Keratinocyte (primary cell): ENCODE results near the gene HRCT1. TPM values are rescaled to one million over a fixed set of nuclear protein-coding genes. Genes with fewer than 3 reads are reported as not detected.

Experiments
- DNase-seq: peaks from one replicate; pipeline ENCODE4 v3.0.0-alpha.2; 2011; ENCODE audit warnings: low read depth, missing footprints, low spot score
- FAIRE-seq: peaks from 2 replicates; lab custom pipeline; 2011; peaks lifted over from hg19 to GRCh38; lab: Jason Lieb, UNC
- H2AFZ ChIP-seq: 2 replicates; pipeline ENCODE4 v1.6.0; 2012; ENCODE audit warnings: low read length, control low read depth, inconsistent platforms; ENCODE audit not compliant: control insufficient read depth
- H3K27ac ChIP-seq: 2 replicates; pipeline ENCODE4 v1.5.1; 2011; ENCODE audit warnings: low read length; ENCODE audit not compliant: control insufficient read depth, insufficient read depth
- H3K27me3 ChIP-seq: 3 replicates; pipeline ENCODE4 v1.6.0; 2011; ENCODE audit warnings: low read length; ENCODE audit not compliant: control insufficient read depth, insufficient read depth; ENCODE audit errors: extremely low read depth
- H3K36me3 ChIP-seq, 2 experiments: 2 replicates in 1 of 2; 3 replicates in 1 of 2; pipeline ENCODE4 v1.5.1; 2011; ENCODE audit warnings: low read length in 2 of 2, mild to moderate bottlenecking in 1 of 2; ENCODE audit not compliant: control insufficient read depth in 2 of 2, insufficient read depth in 2 of 2; ENCODE audit errors: extremely low read depth in 1 of 2
- H3K4me1 ChIP-seq: 3 replicates; pipeline ENCODE4 v1.5.1; 2011; ENCODE audit warnings: low read length; ENCODE audit not compliant: control insufficient read depth, insufficient read depth; ENCODE audit errors: extremely low read depth
- H3K4me2 ChIP-seq: 3 replicates; pipeline ENCODE4 v1.6.0; 2011; ENCODE audit warnings: low read depth, low read length; ENCODE audit not compliant: control insufficient read depth, insufficient read depth; ENCODE audit errors: extremely low read depth
- H3K4me3 ChIP-seq, 3 experiments: fragments of 200-600 bp in 1 of 3; sonication (generic) in 1 of 3; 2 replicates in 2 of 3; 3 replicates in 1 of 3; pipeline ENCODE4 v1.5.1; 2011 to 2016; ENCODE audit warnings: low read length in 3 of 3, mild to moderate bottlenecking in 3 of 3, control low read depth in 2 of 3, inconsistent platforms in 1 of 3, low read depth in 1 of 3, mixed read lengths in 1 of 3, mixed run types in 1 of 3, moderate library complexity in 1 of 3; ENCODE audit not compliant: control insufficient read depth in 2 of 3, insufficient read depth in 2 of 3; ENCODE audit errors: extremely low read depth in 1 of 3
- H3K79me2 ChIP-seq: 2 replicates; pipeline ENCODE4 v1.6.0; 2012; ENCODE audit warnings: low read length; ENCODE audit not compliant: control insufficient read depth, insufficient read depth
- H3K9ac ChIP-seq: 3 replicates; pipeline ENCODE4 v1.6.0; 2011; ENCODE audit warnings: low read length; ENCODE audit not compliant: control insufficient read depth, insufficient read depth; ENCODE audit errors: extremely low read depth
- H3K9me1 ChIP-seq: 3 replicates; pipeline ENCODE4 v1.6.0; 2011; ENCODE audit warnings: low read length; ENCODE audit not compliant: control insufficient read depth, insufficient read depth; ENCODE audit errors: extremely low read depth
- H3K9me3 ChIP-seq: 2 replicates; pipeline ENCODE4 v1.5.1; 2012; ENCODE audit warnings: low read depth, low read length; ENCODE audit not compliant: control insufficient read depth
- H4K20me1 ChIP-seq: 3 replicates; pipeline ENCODE4 v1.6.0; 2011; ENCODE audit warnings: low read length; ENCODE audit not compliant: control insufficient read depth, insufficient read depth; ENCODE audit errors: extremely low read depth
- EZH2 ChIP-seq: IDR thresholded peaks from one replicate; pipeline ENCODE4 v1.6.1; 2012; ENCODE audit warnings: inconsistent platforms, mild to moderate bottlenecking, low read length, moderate library complexity
- dilution Hi-C: fragments of 300-500 bp; cut with MboI; formaldehyde crosslinking; loops from one replicate; pipeline ENCODE4 v1.7.0; 2020; ENCODE audit warnings: low sequenced_read_pairs; ENCODE audit not compliant: extremely low pct_ligation_motif_present
- polyA plus RNA-seq, 5 experiments: library from polyadenylated mRNA; depleted of rRNA in 3 of 5; stranded (reverse) in 3 of 5; stranded (forward) in 1 of 5; unstranded in 1 of 5; fragments of >200 nt; gene quantifications; 1 replicate in 1 of 5; 2 replicates in 3 of 5; 3 replicates in 1 of 5; pipeline versions ENCODE4 v1.2.1 to v1.2.3, GENCODE V29; 2011 to 2012; ENCODE audit warnings: missing spikeins in 2 of 5, low read depth in 1 of 5, low replicate concordance in 1 of 5
- TF ChIP-seq, protein P1 (sequence below), 3 experiments: IDR thresholded peaks in 1 of 3; conservative IDR thresholded peaks in 1 of 3; optimal IDR thresholded peaks in 1 of 3; 2 replicates in 2 of 3; 3 replicates in 1 of 3; pipeline versions ENCODE3 to v1.5.1; 2011; ENCODE audit warnings: low read length in 3 of 3, mild to moderate bottlenecking in 3 of 3, moderate library complexity in 2 of 3, control low read depth in 1 of 3, inconsistent platforms in 1 of 3; ENCODE audit not compliant: insufficient read depth in 2 of 3; ENCODE audit errors: extremely low read depth in 1 of 3

Gene HRCT1
- polyA plus RNA-seq, 1 donor (not counting 4 experiments of a cell fraction or from before 2014, with no cell fraction given), result not detected

DNA sequence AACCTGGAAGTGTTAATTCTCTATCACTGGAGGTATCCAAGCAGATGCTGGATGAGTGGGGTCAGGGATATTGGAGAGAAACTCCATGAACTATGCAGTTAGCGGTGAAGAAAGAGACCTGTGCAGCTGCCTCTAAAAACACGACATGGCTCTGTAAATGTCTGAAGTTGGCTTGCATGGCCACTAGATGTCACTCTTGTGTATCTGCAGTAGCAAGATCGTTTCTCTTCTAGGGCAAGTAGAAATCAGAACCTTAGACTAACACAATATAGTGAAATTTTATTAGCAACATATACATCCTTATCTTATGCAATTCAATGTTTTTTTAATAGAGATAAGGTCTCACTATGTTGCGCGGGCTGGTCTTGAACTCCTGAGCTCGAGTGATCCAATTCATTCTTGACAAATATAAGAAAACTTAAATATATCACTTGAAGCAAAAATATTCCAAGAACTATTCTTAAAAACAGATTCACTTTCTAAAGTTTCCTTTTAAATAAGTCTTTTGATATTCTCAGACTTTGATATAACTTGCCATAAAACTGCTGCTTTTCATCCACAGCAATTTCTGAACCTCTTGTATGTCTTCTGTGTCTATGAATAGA is 49.0 kb downstream of the HRCT1 start:
- dilution Hi-C loops, result no loop called here
- H3K4me2 ChIP-seq, result peak overlapping the region; percentile 11
- peak overlapping the region; percentile 39 for H2AFZ ChIP-seq

DNA sequence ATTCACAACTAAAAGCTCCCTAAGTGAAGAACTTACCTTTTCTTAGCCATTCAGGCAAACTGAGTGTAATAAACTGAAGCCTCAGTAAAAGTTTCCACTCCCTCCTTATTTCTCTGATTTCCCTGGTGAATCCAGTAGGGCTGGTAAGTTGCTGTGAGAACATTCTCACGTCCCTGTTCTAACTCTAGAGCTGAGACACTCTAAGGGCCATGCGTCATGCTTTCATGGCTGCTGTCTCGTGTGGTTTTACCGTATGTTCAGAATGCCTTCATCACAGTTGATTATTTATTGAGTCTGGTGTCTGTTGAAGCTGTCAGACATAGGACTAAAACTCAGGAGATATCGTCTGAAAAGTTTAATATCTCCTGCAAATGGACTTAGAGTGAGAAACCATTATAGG is 50.6 kb downstream of the HRCT1 start:
- Histone ChIP-seq H3K9ac (no peak overlapping the region), H3K27me3 (peaks cover 11% of the 10 kb centered on the region), H3K4me3 (no peak overlapping the region), H4K20me1 (no peaks in the 10 kb centered on the region), H3K4me1 (peaks cover 2% of the 10 kb centered on the region), H3K36me3 (no peaks in the 10 kb centered on the region), H3K9me3 (no peaks in the 10 kb centered on the region), H3K79me2 (no peaks in the 10 kb centered on the region), H3K9me1 (no peaks in the 10 kb centered on the region), H2AFZ (no peak overlapping the region), H3K27ac (no peak overlapping the region), H3K4me2 (no peak overlapping the region)
- dilution Hi-C loops, result no loop called here
- FAIRE-seq (no peak), DNase-seq (no peak)
- TF ChIP-seq EZH2, result no peak
- TF ChIP-seq, protein P1, sequence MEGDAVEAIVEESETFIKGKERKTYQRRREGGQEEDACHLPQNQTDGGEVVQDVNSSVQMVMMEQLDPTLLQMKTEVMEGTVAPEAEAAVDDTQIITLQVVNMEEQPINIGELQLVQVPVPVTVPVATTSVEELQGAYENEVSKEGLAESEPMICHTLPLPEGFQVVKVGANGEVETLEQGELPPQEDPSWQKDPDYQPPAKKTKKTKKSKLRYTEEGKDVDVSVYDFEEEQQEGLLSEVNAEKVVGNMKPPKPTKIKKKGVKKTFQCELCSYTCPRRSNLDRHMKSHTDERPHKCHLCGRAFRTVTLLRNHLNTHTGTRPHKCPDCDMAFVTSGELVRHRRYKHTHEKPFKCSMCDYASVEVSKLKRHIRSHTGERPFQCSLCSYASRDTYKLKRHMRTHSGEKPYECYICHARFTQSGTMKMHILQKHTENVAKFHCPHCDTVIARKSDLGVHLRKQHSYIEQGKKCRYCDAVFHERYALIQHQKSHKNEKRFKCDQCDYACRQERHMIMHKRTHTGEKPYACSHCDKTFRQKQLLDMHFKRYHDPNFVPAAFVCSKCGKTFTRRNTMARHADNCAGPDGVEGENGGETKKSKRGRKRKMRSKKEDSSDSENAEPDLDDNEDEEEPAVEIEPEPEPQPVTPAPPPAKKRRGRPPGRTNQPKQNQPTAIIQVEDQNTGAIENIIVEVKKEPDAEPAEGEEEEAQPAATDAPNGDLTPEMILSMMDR (optimal IDR thresholded peaks at IDR 0.05 in 1 of 3, IDR thresholded peaks at IDR 0.05 in 1 of 3, conservative IDR thresholded peaks at IDR 0.05 in 1 of 3; ENCODE audit: extremely low read depth in 1 of 3, insufficient read depth in 2 of 3, low read length in 3 of 3), result no peak

More for the DNA sequence above, 49.0 kb downstream of the HRCT1 start:
- H3K4me1 ChIP-seq, result peaks cover 4% of the 10 kb centered on the region
- TF ChIP-seq, protein P1 (optimal IDR thresholded peaks at IDR 0.05 in 1 of 3, IDR thresholded peaks at IDR 0.05 in 1 of 3, conservative IDR thresholded peaks at IDR 0.05 in 1 of 3; ENCODE audit: extremely low read depth in 1 of 3, insufficient read depth in 2 of 3, low read length in 3 of 3), result peak; percentile 75 to 82 (median 78)
- no peak for TF ChIP-seq EZH2
- H3K36me3 ChIP-seq, result no peaks in the 10 kb centered on the region
- peak; percentile 77 for FAIRE-seq
- H3K9ac ChIP-seq, result no peak overlapping the region
- no peaks in the 10 kb centered on the region for H4K20me1 ChIP-seq
- H3K9me3 ChIP-seq, result no peaks in the 10 kb centered on the region
- H3K9me1 ChIP-seq, result no peaks in the 10 kb centered on the region
- no peaks in the 10 kb centered on the region for H3K79me2 ChIP-seq
- H3K4me3 ChIP-seq, result no peak overlapping the region
- no peak overlapping the region for H3K27ac ChIP-seq
- peak; percentile 21 for DNase-seq
- peaks cover 11% of the 10 kb centered on the region for H3K27me3 ChIP-seq

Other genes with a start within 250 kb of the HRCT1 start
- 21.6 to 91.8 TPM (median 40.5 TPM) in 3 replicates for gene RMRP, start 248.2 kb upstream of the HRCT1 start, polyA plus RNA-seq
- 10.5 to 14.3 TPM (median 14.1 TPM) in 3 replicates for gene CCDC107, start 247.9 kb upstream of the HRCT1 start, polyA plus RNA-seq
- 0.88 to 3.3 TPM (median 2.4 TPM) in 3 replicates for gene ARHGEF39, start 241.0 kb upstream of the HRCT1 start, polyA plus RNA-seq
- 0.89 to 9.5 TPM (median 7.2 TPM) in 3 replicates for gene CA9, start 232.3 kb upstream of the HRCT1 start, polyA plus RNA-seq
- 30.1 to 67.0 TPM (median 53.1 TPM) in 3 replicates for gene TPM2, start 216.3 kb upstream of the HRCT1 start, polyA plus RNA-seq
- 53.0 to 98.3 TPM (median 54.6 TPM) in 3 replicates for gene TLN1, start 174.0 kb upstream of the HRCT1 start, polyA plus RNA-seq
- gene CREB3, start 173.5 kb upstream of the HRCT1 start, polyA plus RNA-seq, result 24.6 to 33.2 TPM (median 27.0 TPM) in 3 replicates
- gene GBA2, start 157.0 kb upstream of the HRCT1 start, polyA plus RNA-seq, result 28.7 to 42.2 TPM (median 31.7 TPM) in 3 replicates
- 17.6 to 19.8 TPM (median 18.3 TPM) in 3 replicates for gene RGP1, start 156.9 kb upstream of the HRCT1 start, polyA plus RNA-seq
- not detected in 3 replicates for gene MSMP, start 151.9 kb upstream of the HRCT1 start, polyA plus RNA-seq
- 3.5 to 5.0 TPM (median 3.9 TPM) in 3 replicates for gene NPR2, start 114.6 kb upstream of the HRCT1 start, polyA plus RNA-seq
- 0.06 to 0.13 TPM (median 0.08 TPM) in 3 replicates for gene SPAG8, start 93.9 kb upstream of the HRCT1 start, polyA plus RNA-seq
- 11.6 to 16.6 TPM (median 16.6 TPM) in 3 replicates for gene HINT2, start 91.2 kb upstream of the HRCT1 start, polyA plus RNA-seq
- gene FAM221B, start 77.5 kb upstream of the HRCT1 start, polyA plus RNA-seq, result not detected in 3 replicates
- 1.3 to 2.0 TPM (median 2.0 TPM) in 3 replicates for gene TMEM8B, start 77.0 kb upstream of the HRCT1 start, polyA plus RNA-seq
- not detected in 3 replicates for gene OR13J1, start 35.8 kb upstream of the HRCT1 start, polyA plus RNA-seq
- gene SPAAR, start 3.3 kb downstream of the HRCT1 start, polyA plus RNA-seq, result not detected in 3 replicates
- gene OR2S2, start 52.0 kb downstream of the HRCT1 start, polyA plus RNA-seq, result not detected in 3 replicates
- gene RECK, start 130.7 kb downstream of the HRCT1 start, polyA plus RNA-seq, result 3.3 to 4.6 TPM (median 4.0 TPM) in 3 replicates
- 3.7 to 6.1 TPM (median 4.1 TPM) in 3 replicates for gene GLIPR2, start 230.5 kb downstream of the HRCT1 start, polyA plus RNA-seq